ENCODE data around the gene SEMA5A. TPM values are rescaled to one million over a fixed set of nuclear protein-coding genes. Genes with fewer than 3 reads are reported as not detected.
A peak's percentile ranks its signal among the peaks of the same experiment; 100 is the strongest.

Gene SEMA5A
- total RNA-seq, 1 experiment from 2014 or later, result not detected

DNA sequence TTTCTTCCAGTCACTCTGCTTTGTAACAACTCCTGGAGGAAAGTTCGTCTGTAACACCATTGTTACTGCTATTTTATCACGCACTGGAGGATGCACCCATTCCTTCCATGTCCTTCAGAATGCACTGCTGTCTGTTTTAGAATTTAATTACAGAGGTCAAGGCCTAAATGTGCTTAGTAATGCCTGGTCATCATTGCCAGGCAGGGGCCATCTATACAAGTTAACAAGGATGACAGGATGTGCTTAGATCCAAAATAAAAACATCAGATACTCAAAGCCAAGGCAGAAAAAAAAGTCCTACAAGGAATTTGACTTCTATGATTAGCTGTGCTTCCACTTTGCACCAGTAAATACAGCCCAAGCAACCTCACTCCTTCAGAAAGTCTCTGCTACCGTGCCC, 371.4 kb downstream of the SEMA5A start:
- no peak for DNase-seq (ENCODE audit: low spot score)

- no peak for DNase-seq (ENCODE audit: low spot score)
These were observed 372.4 kb downstream of the SEMA5A start for GRCh38 chr5:9173281-9174048.

- DNase-seq (ENCODE audit: low spot score), result no peak
These were observed 375.8 kb downstream of the SEMA5A start for GRCh38 chr5:9170026-9170425.

DNA sequence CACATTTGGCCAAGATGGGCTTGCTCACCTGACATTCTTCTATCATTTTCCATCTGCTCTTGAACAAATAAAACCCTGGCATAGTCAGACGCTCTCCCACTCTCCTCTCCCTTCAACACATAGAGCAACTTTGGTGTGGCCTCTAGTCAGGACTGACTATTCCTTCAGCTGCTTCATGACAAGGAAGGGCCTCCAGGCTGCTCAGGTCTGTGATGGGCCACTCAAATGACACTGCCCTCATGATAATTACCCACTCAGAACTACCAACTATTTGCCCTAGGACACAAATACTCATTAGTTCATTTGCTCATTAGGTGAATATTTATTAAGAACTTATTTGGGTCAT, 376.3 kb downstream of the SEMA5A start:
- no peak for DNase-seq (ENCODE audit: low spot score)

- DNase-seq (ENCODE audit: low spot score), result no peak
These were observed 376.9 kb downstream of the SEMA5A start for GRCh38 chr5:9168791-9169556.

- DNase-seq (ENCODE audit: low spot score), result no peak
These were observed 379.4 kb downstream of the SEMA5A start for GRCh38 chr5:9166202-9167112.

GRCh38 chr5:9165546-9165945, 380.3 kb downstream of the SEMA5A start:
- no peak for DNase-seq (ENCODE audit: low spot score)

- DNase-seq (ENCODE audit: low spot score), result no peak
These were observed 385.1 kb downstream of the SEMA5A start for GRCh38 chr5:9160747-9161146.

GRCh38 chr5:9157811-9158210, 388.1 kb downstream of the SEMA5A start:
- no peak for DNase-seq (ENCODE audit: low spot score)

- DNase-seq (ENCODE audit: low spot score), result no peak
These were observed 388.9 kb downstream of the SEMA5A start for GRCh38 chr5:9157020-9157419.

- peak; percentile 28 for DNase-seq (ENCODE audit: low spot score)
These were observed 389.6 kb downstream of the SEMA5A start for GRCh38 chr5:9156282-9156681.

DNA sequence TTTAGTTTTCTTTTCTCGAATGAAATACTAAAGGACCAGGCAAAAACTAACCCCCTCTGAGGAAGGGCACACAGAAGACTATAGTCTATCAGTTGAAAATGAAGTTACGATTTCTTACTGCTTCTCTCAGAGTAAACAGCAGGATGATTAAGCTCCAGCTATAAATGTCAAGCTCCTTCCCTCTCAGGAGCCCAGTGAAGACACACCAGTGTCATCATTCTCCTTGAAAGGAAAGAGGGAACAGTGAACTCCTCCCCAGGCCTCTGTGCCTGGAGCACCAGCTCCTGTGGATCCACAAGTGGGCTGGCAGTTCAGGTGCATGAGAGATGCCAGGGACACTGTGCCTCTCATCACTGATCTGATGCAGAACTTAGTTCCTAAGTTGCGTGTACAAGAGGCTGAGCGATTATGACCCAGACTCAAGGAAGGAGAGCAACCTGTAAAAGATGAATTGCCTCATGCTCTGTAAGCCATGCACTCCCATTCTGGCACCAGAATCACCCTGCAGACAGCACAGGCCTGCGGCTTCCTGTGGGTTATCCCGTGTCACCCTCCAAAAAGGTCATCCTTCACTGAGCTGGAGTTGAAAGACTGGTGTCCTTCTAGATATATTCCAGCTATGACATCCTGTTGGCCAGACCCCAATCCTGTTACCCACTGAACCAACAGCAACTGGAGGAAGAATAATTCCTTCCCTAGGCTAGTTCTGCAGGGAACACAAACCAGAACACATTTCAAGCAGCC, 394.0 kb downstream of the SEMA5A start:
- no peak for DNase-seq (ENCODE audit: low spot score)

- no peak for DNase-seq (ENCODE audit: low spot score)
These were observed 395.9 kb downstream of the SEMA5A start for GRCh38 chr5:9149988-9150387.

GRCh38 chr5:9148242-9148641, 397.6 kb downstream of the SEMA5A start:
- no peak for DNase-seq (ENCODE audit: low spot score)

- no peak for DNase-seq (ENCODE audit: low spot score)
These were observed 405.2 kb downstream of the SEMA5A start for GRCh38 chr5:9140711-9141110.

- no peak for DNase-seq (ENCODE audit: low spot score)
These were observed 405.7 kb downstream of the SEMA5A start for GRCh38 chr5:9140202-9140601.

GRCh38 chr5:9139344-9139743, 406.5 kb downstream of the SEMA5A start:
- DNase-seq (ENCODE audit: low spot score), result no peak

DNA sequence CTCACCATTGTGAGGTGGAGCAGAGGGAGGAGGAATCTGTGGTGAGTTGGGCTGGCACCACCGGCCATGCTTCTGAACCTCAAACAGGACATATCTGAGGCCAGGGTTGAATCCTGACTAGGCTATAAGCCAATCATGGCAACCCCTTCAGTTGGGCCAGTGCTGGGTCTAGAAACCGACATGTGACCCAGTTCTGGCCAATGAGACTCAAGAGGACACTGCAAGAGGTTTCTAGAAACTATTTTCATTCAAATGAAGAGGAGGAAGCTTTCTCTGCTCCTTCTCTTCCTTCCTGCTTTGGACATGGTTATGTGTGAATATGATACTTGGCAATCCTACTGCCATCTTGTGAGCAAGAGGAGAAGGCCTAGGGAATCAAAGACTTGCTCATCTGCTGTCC, 417.7 kb downstream of the SEMA5A start:
- DNase-seq (ENCODE audit: low spot score), result no peak

- no peak for DNase-seq (ENCODE audit: low spot score)
These were observed 419.4 kb downstream of the SEMA5A start for GRCh38 chr5:9126490-9126889.

- no peak for DNase-seq (ENCODE audit: low spot score)
These were observed 420.0 kb downstream of the SEMA5A start for GRCh38 chr5:9125852-9126251.

- DNase-seq (ENCODE audit: low spot score), result no peak
These were observed 421.0 kb downstream of the SEMA5A start for GRCh38 chr5:9124838-9125237.

All from HT-29 (cell line).